Measurements from ENCODE around the gene RNF213.
"Not testable (repeated sequence)": the region's sequence is repeated elsewhere in the genome, so short reads cannot be mapped to it uniquely, and the experiment has no call there.

The RNF213 gene

GRCh38 chr17:80270836-80271235, 10.2 kb downstream of the RNF213 start:
- DNase-seq (ENCODE audit: low spot score): no peak

GRCh38 chr17:80272366-80272765, 11.7 kb downstream of the RNF213 start:
- DNase-seq (ENCODE audit: low spot score): no peak

GRCh38 chr17:80274331-80274730, 13.7 kb downstream of the RNF213 start:
- no peak for DNase-seq (ENCODE audit: low spot score)

GRCh38 chr17:80274871-80275449, 14.3 kb downstream of the RNF213 start:
- no peak for DNase-seq (ENCODE audit: low spot score)

GRCh38 chr17:80275857-80276256, 15.2 kb downstream of the RNF213 start:
- DNase-seq (ENCODE audit: low spot score): not testable (repeated sequence)

- DNase-seq (ENCODE audit: low spot score): no peak
These were observed 17.4 kb downstream of the RNF213 start for GRCh38 chr17:80277751-80278671.

- no peak for DNase-seq (ENCODE audit: low spot score)
These were observed 19.2 kb downstream of the RNF213 start for GRCh38 chr17:80279895-80280294.

- DNase-seq (ENCODE audit: low spot score): no peak
These were observed 20.9 kb downstream of the RNF213 start for GRCh38 chr17:80281516-80281915.

GRCh38 chr17:80283116-80283852, 22.6 kb downstream of the RNF213 start:
- DNase-seq (ENCODE audit: low spot score): no peak

- DNase-seq (ENCODE audit: low spot score): no peak
These were observed 24.0 kb downstream of the RNF213 start for GRCh38 chr17:80284631-80285030.

GRCh38 chr17:80285237-80285920, 24.7 kb downstream of the RNF213 start:
- DNase-seq (ENCODE audit: low spot score): no peak

GRCh38 chr17:80286638-80286960, 25.9 kb downstream of the RNF213 start:
- DNase-seq (ENCODE audit: low spot score): no peak

- no peak for DNase-seq (ENCODE audit: low spot score)
These were observed 26.4 kb downstream of the RNF213 start for GRCh38 chr17:80287038-80287437.

- no peak for DNase-seq (ENCODE audit: low spot score)
These were observed 27.3 kb downstream of the RNF213 start for GRCh38 chr17:80287806-80288567.

- no peak for DNase-seq (ENCODE audit: low spot score)
These were observed 29.0 kb downstream of the RNF213 start for GRCh38 chr17:80289616-80290015.

- DNase-seq (ENCODE audit: low spot score): no peak
These were observed 29.5 kb downstream of the RNF213 start for GRCh38 chr17:80290156-80290555.

GRCh38 chr17:80291260-80291659, 30.6 kb downstream of the RNF213 start:
- DNase-seq (ENCODE audit: low spot score): no peak

GRCh38 chr17:80291691-80292487, 31.2 kb downstream of the RNF213 start:
- DNase-seq (ENCODE audit: low spot score): no peak

- no peak for DNase-seq (ENCODE audit: low spot score)
These were observed 31.9 kb downstream of the RNF213 start for GRCh38 chr17:80292521-80292971.

- no peak for DNase-seq (ENCODE audit: low spot score)
These were observed 33.6 kb downstream of the RNF213 start for GRCh38 chr17:80294210-80294609.

- DNase-seq (ENCODE audit: low spot score): no peak
These were observed 34.0 kb downstream of the RNF213 start for GRCh38 chr17:80294653-80295052.

Measured in putamen (tissue), 1 donor.